ENCODE measurements around the gene ALOX5.

Gene ALOX5

DNA sequence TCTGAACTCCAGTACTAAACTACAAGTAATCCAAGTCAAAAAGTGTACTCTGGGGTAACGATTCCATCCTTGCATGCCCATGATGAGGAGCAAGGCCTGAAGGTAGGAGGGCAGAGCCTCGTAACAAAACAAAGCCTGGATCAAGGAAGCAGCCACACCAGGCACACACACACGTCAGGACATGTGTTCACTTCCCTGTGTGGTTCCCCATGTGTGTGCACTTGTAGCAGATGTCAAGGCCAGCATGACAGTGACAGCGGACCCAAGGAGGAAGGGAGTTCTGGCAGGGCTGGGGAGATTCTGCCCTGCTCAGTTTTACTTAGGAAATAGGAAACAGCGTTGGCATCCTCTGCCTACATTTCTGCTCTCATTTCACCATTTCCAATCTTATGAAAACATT lies 92.8 kb downstream of the ALOX5 start:
- H3K4me3 ChIP-seq (replicated peaks; ENCODE audit: insufficient read depth, low read length): no peak overlapping the region
- H3K27ac ChIP-seq (replicated peaks): no peak overlapping the region
- TF ChIP-seq POLR2AphosphoS5 (IDR thresholded peaks at IDR 0.05; ENCODE audit: low read depth): no peak
- TF ChIP-seq REST (IDR thresholded peaks at IDR 0.05; ENCODE audit: insufficient replicate concordance, low read depth): no peak
- no peak for TF ChIP-seq CTCF (IDR thresholded peaks at IDR 0.05; ENCODE audit: insufficient read depth, low read length)
- TF ChIP-seq SPI1 (IDR thresholded peaks at IDR 0.05; ENCODE audit: borderline replicate concordance, low read depth): no peak
- TF ChIP-seq GABPA (IDR thresholded peaks at IDR 0.05; ENCODE audit: low read depth): no peak
- no peaks in the 10 kb centered on the region for H3K27me3 ChIP-seq (ENCODE audit: insufficient read depth, poor library complexity, severe bottlenecking)
- DNase-seq (ENCODE audit: low read depth in 1 of 2, low spot score in 1 of 2): no peak

DNA sequence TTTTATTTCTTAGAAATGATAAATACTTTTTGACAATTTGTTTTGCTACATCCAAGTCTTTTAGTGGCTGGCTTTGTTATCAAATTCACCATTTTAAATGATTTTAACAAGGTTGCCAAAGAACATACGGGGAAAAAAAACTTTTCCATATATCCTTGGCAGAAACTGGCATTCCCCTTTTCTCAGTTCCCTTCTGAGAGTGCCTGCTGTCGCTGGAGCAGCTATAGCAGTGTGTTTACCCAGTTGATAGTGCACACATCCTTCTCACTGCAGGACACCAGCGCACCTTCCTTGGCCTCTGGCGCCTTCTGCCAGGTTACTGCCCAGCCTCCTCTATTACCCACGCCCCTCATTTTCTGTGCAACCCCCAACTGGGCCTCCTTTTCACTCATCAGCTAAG lies 94.1 kb downstream of the ALOX5 start:
- Histone ChIP-seq H3K27ac (replicated peaks) (no peak overlapping the region), H3K4me3 (replicated peaks; ENCODE audit: insufficient read depth, low read length) (no peak overlapping the region), H3K27me3 (ENCODE audit: insufficient read depth, poor library complexity, severe bottlenecking) (no peaks in the 10 kb centered on the region)
- TF ChIP-seq REST (IDR thresholded peaks at IDR 0.05; ENCODE audit: insufficient replicate concordance, low read depth) (no peak), GABPA (IDR thresholded peaks at IDR 0.05; ENCODE audit: low read depth) (no peak), SPI1 (IDR thresholded peaks at IDR 0.05; ENCODE audit: borderline replicate concordance, low read depth) (no peak), CTCF (IDR thresholded peaks at IDR 0.05; ENCODE audit: insufficient read depth, low read length) (no peak), POLR2AphosphoS5 (IDR thresholded peaks at IDR 0.05; ENCODE audit: low read depth) (no peak)
- DNase-seq (ENCODE audit: low read depth in 1 of 2, low spot score in 1 of 2): no peak

- H3K27me3 ChIP-seq (ENCODE audit: insufficient read depth, poor library complexity, severe bottlenecking): no peaks in the 10 kb centered on the region
- TF ChIP-seq SPI1 (IDR thresholded peaks at IDR 0.05; ENCODE audit: borderline replicate concordance, low read depth) (peak; percentile 71), CTCF (IDR thresholded peaks at IDR 0.05; ENCODE audit: insufficient read depth, low read length) (no peak), POLR2AphosphoS5 (IDR thresholded peaks at IDR 0.05; ENCODE audit: low read depth) (peak; percentile 79; the same call in 1 of the 2 replicates)
- peak overlapping the region; percentile 43 for H3K27ac ChIP-seq (replicated peaks)
- no peak overlapping the region for H3K4me3 ChIP-seq (replicated peaks; ENCODE audit: insufficient read depth, low read length)
- DNase-seq (ENCODE audit: low read depth in 1 of 2, low spot score in 1 of 2): peak in 1 of 2 experiments; percentile 69
Observed at GRCh38 chr10:45470098-45471012, 96.3 kb downstream of the ALOX5 start.
